ENCODE results near the gene LPAR2. TPM values are rescaled to one million over a fixed set of nuclear protein-coding genes. Genes with fewer than 3 reads are reported as not detected.
"Not testable (repeated sequence)": the region's sequence is repeated elsewhere in the genome, so short reads cannot be mapped to it uniquely, and the experiment has no call there.

Gene LPAR2
- polyA plus RNA-seq, 4 donors = 17.0 to 42.9 (median 28.8) TPM

DNA sequence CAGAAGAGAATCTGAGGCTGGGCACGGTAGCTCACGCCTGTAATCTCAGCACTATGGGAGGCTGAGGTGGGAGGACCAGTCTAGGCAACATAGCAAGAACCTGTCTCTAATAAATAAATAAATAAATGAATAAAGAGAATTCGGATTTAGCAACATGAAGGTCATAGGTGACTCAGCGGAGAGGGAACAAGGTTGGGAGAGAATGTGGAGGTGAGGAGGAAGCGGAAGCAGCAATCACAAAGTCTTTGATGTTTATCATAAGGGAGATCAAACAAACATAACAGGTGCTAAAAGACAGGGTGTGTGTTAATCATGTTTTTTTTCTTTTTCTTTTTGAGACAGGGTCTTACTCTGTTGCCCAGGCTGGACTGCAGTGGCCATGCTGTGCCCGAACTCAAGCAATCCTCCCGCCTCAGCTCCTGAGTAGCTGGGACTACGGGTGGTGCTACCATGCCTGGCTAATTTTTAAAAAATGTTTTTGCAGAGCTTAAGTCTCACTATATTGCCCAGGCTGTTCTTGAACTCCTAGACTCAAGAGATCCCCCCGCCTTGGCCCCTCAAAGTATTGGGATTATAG is 25.8 kb downstream of the LPAR2 start:
- DNase-seq (ENCODE audit: low read depth in 4 of 4, low spot score in 2 of 4) = no peak

DNA sequence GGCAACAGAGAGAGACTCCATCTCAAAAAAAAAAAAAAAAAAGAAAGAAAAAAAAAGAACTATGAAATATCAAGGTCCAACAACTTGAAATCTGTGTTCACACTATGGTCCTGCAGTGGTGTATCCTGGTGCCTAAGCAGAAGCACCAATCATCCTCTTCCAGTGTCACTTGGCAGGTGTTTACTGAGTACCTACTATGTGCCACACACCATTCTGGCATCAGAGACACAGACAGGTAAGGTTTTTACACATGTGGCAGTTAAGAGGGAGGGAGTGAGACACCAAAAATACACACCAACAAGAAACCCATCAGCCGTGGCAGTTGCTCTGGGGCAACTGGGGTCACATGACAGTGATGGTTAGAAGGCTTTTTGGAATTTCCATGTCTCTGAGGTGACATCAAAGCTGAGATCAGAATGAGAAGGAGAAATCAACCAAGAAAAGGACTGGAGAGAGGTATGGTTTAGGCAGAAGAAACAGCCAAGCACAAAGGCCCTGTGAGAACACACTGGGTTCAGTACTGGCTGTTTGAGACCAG is 27.2 kb downstream of the LPAR2 start:
- no peak for DNase-seq (ENCODE audit: low read depth in 4 of 4, low spot score in 2 of 4)

GRCh38 chr19:19598728-19599451 is 29.1 kb downstream of the LPAR2 start:
- DNase-seq (ENCODE audit: low read depth in 4 of 4, low spot score in 2 of 4) = not testable (repeated sequence)

- DNase-seq (ENCODE audit: low read depth in 4 of 4, low spot score in 2 of 4) = no peak
Measured at GRCh38 chr19:19597809-19598306, 30.2 kb downstream of the LPAR2 start.

DNA sequence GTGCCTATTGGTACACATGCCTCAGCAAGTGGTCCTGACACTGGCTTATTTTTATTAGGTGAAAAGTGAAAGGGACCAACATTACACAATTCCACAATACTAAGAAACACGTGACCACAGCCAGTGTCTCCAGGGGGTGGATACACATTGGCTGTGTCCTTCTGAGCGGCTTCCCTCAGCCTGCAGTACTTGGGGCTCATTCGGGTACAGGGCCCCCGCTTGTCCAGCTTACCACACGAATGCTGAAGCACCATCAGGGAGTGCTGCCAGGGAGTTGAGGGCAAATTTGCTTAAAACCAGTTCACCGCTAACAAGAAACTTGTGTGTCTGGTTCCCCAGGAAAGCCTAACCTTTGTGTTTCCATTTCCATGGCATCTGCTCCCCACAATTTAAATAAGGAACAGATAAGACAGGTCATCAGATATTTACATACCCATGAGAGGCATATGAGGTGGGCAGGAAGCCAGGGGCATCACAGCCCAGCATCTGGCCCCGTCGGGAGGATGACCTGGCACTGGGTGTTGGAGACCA is 32.8 kb downstream of the LPAR2 start:
- DNase-seq (ENCODE audit: low read depth in 4 of 4, low spot score in 2 of 4) = no peak

DNA sequence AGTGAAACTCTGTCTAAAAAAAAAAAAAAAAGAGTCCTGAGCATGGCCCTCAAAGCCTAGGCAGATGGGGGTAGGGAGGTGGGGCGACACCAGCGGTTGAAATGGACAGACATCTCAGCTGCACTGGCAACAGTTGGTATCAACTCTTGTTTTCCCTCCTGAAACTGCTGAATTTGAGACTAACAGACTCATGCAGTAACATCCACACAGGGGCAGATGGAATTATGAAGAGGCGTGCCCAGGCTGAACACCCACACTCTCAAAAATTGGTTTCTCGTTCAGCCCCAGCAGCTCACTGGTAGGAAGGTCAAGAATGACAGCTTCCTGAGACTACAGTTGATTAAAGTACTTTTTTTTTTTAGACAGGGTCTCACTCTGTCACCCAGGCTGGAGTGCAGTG is 33.6 kb downstream of the LPAR2 start:
- DNase-seq (ENCODE audit: low read depth in 4 of 4, low spot score in 2 of 4) = no peak

GRCh38 chr19:19592690-19593089 is 35.3 kb downstream of the LPAR2 start:
- DNase-seq (ENCODE audit: low read depth in 4 of 4, low spot score in 2 of 4) = no peak

- no peak for DNase-seq (ENCODE audit: low read depth in 4 of 4, low spot score in 2 of 4)
Measured at GRCh38 chr19:19591133-19591825, 36.7 kb downstream of the LPAR2 start.

DNA sequence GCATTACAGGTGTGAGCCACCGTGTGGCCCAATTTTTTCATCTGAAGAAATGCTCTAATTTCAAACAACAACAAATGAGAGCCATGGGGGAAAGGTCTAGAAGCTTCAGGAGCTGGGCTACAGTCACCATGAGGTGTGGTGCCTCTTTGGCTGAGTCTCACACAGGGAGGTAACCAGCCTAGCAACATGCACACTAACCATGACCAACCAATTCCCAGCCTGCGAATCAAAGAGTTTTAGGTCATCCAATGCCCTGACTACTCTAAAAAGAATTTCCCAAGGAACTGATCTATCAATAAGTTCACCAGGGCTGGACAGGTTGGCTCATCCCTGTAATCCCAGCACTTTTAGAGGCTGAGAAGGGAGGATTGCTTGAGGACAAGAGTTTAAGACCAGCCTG is 39.5 kb downstream of the LPAR2 start:
- no peak for DNase-seq (ENCODE audit: low read depth in 4 of 4, low spot score in 2 of 4)

- DNase-seq (ENCODE audit: low read depth in 4 of 4, low spot score in 2 of 4) = no peak
Measured at GRCh38 chr19:19587771-19588170, 40.2 kb downstream of the LPAR2 start.

- DNase-seq (ENCODE audit: low read depth in 4 of 4, low spot score in 2 of 4) = no peak
Measured at GRCh38 chr19:19584356-19584755, 43.7 kb downstream of the LPAR2 start.

GRCh38 chr19:19582471-19582870 is 45.5 kb downstream of the LPAR2 start:
- no peak for DNase-seq (ENCODE audit: low read depth in 4 of 4, low spot score in 2 of 4)

DNA sequence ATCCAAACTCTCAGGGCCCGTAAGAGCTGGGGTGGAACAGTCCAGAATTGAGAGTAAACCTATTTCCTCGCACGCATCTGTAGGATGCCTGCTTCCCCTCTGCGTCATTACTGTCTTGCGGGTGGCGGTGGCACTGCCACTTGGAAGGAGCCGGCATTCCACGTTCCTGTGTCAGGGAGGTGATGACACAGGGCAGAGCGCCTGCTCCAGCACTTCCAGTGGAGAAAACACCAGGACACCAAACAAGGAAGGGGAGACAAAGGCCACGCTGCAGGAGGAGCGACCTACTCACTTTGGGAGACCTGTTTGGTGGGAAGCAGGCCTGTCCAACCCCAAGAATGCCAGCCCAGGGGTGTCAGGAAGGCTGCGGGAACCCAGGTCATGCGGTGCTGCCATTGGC is 46.6 kb downstream of the LPAR2 start:
- no peak for DNase-seq (ENCODE audit: low read depth in 4 of 4, low spot score in 2 of 4)

GRCh38 chr19:19580418-19580817 is 47.6 kb downstream of the LPAR2 start:
- DNase-seq (ENCODE audit: low read depth in 4 of 4, low spot score in 2 of 4) = no peak

DNA sequence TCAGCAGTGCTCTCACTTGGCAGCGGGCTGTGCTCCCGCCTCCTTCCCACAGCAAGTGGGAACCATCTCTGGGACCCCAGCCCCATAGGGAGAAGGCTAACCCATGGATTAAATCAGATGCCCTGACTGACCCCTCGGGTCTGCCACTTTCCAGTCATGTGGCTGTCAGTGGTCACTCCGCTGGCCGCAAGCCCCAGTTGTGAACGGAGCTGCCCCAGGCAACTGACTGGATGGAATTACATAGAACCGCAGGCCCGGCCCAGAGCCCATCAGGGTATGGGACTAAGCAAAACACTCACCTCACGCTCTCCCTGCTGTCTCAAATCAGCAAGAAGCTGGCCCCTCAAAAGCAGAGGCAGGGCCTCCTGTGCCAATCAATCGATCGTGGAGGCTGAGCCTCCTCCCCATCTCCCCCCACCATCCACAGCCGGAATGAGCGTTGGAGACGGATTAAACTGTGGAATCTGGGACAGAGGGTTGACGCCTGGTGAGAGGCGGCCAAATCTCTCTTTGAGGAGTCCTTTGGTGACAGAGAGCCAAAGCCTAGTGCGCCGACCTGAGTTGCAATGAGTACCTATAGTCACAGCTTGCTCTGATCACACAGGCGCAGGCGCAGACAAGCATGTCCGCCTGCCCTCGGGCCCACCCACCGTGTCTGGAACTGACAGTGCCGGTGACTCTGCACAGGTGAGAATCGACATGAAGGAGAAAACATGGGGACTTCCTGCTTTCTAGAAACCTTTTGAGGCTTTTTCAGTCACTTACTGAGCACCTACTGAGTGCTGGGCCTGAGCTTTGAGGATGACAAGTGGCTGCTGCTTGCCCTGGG is 48.3 kb downstream of the LPAR2 start:
- no peak for DNase-seq (ENCODE audit: low read depth in 4 of 4, low spot score in 2 of 4)

GRCh38 chr19:19578252-19578651 is 49.8 kb downstream of the LPAR2 start:
- DNase-seq (ENCODE audit: low read depth in 4 of 4, low spot score in 2 of 4) = no peak

GRCh38 chr19:19575411-19575810 is 52.6 kb downstream of the LPAR2 start:
- DNase-seq (ENCODE audit: low read depth in 4 of 4, low spot score in 2 of 4) = no peak

Measured in left renal cortex interstitium (tissue), 4 donors.